GM18505 (cell line): ENCODE data around the gene DTD1.
"Not testable (repeated sequence)": the region's sequence is repeated elsewhere in the genome, so short reads cannot be mapped to it uniquely, and the experiment has no call there.

Experiments used
- ATAC-seq: cut with Tn5 transposase; IDR thresholded peaks from one replicate; pipeline ENCODE4 v1.9.1; 2021; ENCODE audit not compliant: unreplicated experiment
- POLR2A ChIP-seq: IDR thresholded peaks from 4 replicates; pipeline ENCODE4 v1.6.1; 2011; ENCODE audit warnings: borderline replicate concordance; ENCODE audit not compliant: insufficient read depth, insufficient read length; ENCODE audit errors: extremely low read depth

DTD1 gene

DNA sequence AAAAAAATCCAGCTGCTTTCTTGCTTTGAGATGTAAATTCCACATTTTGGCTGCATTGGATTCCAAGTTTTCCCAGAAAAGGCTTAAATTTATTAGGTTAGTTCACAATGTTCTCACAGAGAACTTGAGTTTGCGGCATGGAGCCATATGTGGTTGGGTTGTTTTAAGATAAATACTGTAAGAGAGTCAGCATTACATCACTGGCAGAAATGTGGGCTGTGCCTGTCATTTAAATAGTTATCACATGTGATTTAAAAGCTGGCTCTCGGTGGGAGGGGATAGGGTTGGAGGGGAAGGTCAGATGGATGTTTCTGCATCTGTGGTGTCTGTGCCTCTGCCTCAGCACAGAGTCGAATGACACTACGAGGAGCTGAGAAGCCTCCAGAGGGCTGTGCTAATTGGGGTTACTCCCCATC lies 151.9 kb downstream of the DTD1 start:
- no peak for TF ChIP-seq POLR2A
- ATAC-seq: no peak

DNA sequence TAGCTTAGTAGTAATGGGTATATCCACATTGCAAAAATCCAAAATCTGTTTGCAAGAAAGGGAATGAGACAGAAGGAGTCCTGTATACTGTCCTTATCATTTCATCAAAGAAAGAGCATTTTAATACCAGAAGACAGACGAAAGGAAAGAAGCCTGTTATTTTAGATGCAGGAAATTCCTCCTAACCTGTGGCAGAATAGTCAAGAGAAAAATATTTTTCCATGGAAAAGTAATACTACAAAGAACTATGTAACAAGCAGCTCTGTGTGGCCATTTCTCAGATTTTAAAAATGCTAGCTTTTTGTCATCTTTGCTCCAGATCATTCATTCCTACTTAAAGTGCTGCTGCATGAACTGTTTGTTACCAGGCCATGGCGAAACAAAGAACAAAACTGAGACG lies 152.9 kb downstream of the DTD1 start:
- no peak for ATAC-seq
- no peak for TF ChIP-seq POLR2A

DNA sequence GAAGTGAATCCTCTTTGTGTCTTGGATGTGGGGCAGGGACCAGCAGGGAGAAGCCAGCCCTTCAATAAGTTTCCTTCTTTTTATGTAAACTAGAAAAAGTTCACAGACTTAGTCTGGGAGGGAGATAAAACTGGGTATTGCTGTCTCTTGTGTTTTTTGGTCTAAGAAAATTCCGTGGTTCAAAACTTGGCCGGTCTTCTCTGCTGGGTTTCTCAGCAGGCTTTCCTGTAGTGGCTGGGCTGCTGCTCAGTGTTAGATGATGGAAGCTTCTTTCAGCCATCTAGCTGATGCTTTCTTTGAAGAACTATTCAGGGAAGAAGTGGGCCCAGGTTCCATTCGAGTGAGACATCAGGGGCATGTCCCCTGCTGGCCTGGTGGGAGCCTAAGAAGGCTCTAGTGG lies 155.0 kb downstream of the DTD1 start:
- ATAC-seq: no peak
- TF ChIP-seq POLR2A: no peak

DNA sequence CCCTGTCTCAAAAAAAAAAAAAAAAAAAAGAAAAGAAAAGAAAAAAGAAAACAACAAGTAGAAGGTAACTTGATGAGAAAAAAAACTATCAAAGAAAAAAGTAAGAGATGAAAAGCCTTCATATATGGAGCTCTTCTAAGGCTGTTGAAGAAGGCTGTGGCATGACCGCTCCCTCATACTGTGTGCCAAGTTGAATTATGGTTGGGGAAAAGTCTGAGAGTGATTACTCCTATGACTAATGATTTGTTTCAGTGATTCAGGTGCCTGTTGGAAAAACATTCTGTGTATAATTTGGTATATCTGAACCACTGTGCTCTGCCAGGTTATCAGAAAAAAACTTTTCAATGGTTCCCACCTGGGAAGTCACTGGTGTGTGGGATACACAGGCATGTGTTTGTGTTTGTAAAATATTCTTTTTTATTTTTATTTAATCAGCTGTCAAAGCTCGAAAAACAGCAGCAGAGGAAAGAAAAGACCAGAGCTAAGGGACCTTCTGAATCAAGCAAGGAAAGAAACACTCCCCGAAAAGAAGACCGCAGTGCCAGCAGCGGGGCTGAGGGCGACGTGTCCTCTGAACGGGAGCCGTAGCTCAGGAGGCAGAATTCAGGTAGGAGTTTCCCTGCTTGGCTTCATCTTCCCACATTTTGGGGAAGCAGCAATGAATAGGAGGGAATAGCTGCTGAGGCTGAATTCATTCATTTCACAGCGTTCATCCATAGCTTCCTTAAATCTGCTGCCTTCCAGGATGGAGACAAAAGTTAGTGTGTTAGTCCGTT lies 156.0 kb downstream of the DTD1 start:
- TF ChIP-seq POLR2A: no peak
- ATAC-seq: no peak

DNA sequence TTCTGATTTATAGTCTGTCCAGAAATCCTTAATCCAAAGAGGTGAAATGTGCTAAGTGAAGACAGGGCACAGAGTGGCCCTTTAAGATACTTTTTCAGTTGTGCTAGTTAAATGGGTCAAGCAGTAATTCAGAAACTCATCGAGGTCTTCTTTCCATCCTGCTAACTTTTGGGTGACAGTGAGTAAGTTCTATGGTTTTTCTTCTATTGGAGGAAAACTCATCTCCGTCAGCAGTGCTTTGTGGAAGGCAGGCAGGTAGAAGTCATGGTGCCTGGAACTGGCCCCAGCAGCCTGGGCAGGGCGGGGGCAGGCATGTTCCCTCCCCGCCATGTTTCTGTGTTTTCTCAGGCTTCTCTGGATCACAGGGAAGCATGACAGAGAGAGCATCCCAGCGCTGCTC lies 159.2 kb downstream of the DTD1 start:
- ATAC-seq: no peak
- no peak for TF ChIP-seq POLR2A

DNA sequence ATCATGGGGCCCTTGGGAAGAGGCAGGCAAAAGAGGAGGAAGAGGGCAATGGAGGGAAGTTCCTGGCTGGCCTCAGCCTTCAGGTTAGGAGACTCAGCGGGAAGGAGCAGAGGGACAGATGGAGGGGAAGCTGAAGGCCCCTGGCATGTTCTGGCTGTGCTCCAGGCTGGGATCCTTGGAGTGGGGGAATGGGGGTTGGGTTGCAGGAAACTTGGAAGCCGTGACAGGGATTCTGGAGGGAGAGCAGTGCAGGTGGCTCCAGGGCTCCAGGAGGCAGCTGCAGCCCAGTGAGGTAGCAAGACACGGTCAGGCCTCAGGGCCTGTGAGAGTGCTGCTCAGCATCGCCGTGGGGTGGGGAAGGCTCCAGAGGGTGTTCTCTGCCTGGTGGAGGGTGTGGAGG lies 161.1 kb downstream of the DTD1 start:
- no peak for ATAC-seq
- no peak for TF ChIP-seq POLR2A

DNA sequence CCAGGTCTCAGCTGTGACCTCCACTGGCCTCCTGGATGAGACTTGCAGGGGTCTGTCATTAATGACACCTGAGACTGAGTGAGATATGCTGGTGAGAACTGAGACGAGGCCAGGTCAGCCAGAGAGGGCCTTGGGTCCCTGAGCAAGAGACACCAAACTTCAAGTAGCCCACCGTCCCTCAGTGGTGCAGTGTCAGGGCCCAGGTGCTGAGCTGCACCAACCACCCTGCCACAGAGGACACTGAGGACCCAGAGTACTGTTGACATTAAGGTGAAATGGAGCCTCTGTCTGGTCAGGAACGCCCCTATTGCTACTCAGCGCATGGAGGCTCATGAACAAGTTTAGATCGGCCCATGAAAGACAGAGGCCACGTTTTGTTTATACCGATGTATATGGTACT lies 161.7 kb downstream of the DTD1 start:
- no peak for ATAC-seq
- TF ChIP-seq POLR2A: no peak

DNA sequence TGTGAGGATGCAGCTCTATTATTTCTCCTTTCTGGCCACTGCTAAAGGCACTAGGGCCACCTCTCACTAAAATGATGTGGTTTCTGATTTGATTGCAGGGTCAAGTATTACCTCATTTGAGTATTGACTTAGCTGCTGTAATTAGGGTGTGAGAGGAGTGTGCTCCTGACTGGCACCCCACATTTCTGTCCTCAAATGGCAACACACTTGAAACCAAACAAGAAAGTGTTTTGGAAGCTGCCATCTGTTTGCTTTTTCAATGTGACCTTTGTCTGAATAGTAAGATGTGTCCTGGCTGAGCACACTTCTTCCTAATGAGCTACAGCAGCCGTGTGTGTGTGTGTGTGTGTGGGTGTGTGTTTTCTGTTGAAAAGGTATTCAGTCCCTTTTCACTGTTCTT lies 162.9 kb downstream of the DTD1 start:
- ATAC-seq: no peak
- no peak for TF ChIP-seq POLR2A

DNA sequence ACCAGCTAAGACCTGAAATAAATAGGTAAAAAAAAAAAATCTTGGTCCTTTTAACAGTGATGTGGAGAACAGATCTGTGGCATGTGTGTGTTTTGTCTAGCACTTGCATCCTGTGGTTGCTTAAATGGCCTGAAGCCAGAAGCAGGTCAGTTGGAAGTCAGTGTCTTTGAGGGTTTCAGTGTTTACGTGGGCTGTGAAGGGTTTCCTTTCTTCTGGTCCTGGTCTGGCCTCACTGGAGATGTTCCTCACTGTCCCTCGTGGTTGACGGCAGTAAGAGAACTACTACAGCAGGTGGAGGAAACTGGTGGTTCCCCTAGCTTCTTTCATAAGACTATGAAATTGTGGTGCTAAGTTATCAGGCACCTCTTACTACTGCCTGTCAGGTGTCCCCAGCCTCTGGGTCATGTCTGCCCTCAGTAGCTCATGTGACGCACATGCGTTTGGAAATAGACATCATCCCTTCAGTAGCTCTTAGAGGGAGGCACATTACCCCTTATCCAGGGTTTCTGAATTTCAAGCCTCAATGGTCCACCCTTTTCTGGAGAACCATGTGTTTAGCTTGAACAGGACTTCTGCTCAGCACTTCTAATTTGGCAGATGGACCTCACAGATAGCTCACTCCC lies 166.3 kb downstream of the DTD1 start:
- peak; percentile 99 for ATAC-seq

DNA sequence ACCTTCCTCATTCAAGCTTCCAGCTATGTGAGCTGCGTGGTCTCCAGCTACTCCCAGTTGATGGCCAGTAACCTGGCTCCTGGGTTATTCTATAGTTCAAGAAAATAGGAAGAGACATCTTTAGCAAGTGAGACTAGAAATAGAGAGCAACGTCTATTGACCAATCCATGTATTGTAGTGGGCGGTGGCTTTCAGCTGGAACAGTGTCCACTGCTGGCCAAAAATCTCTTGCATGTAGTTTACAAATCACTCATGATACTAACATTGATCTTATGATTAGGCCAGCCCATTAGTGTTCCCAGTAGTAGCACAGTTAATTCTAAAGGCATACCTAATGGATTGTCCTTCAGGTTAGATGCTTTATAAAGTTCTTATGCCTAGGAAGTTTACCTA lies 166.8 kb downstream of the DTD1 start:
- no peak for ATAC-seq
- TF ChIP-seq POLR2A: no peak

More for the DNA sequence above, 166.3 kb downstream of the DTD1 start:
- no peak for TF ChIP-seq POLR2A

DNA sequence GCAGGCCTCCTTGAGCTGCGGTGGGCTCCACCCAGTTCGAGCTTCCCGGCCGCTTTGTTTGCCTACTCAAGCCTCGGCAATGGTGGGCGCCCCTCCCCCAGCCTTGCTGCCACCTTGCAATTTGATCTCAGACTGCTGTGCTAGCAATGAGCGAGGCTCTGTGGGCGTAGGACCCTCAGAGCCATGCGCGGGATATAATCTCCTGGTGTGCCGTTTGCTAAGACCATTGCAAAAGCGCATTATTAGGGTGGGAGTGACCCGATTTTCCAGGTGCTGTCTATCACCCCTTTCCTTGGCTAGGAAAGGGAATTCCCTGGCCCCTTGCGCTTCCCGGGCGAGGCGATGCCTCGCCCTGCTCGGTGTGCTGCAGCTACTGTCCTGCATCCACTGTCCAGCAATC lies 173.0 kb downstream of the DTD1 start:
- ATAC-seq: not testable (repeated sequence)

DNA sequence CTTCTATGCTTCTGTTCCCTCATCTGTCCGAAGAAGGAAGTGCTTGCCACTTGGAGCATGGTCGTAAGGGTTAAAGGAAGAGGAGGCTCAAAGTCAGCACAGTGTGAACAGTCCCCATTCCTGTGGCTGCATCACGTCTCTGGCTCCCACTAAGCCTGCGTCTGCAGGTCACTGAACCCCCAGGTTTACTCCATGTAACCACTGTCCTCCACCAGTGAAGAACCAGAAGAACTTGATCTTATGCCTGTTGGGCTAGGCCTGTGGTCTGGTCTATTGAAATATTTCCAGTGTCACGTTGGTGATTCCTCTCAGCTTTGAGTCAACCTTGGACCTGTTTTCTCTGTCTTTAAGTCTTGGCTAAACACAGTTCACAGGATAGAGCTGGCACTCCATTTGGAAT lies 179.8 kb downstream of the DTD1 start:
- no peak for ATAC-seq
- TF ChIP-seq POLR2A: no peak

DNA sequence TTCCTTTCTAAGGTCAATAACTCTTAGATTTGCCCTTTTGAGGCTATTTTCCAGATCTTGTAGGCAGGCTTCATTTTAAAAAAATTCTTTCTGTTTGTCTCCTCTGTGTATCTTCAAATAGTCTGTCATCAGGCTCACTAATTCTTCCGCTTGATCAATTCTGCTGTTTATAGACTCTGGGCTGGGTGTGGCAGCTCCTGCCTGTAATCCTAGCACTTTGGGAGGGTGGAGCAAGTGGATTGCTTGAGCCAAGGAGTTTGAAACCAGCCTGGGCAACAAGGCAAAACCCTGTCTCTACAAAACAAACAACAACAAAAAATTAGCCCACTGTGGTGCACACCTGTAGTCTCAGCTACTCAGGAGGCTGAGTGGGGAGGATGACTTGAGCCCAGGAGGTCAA lies 185.7 kb downstream of the DTD1 start:
- TF ChIP-seq POLR2A: no peak
- ATAC-seq: no peak

DNA sequence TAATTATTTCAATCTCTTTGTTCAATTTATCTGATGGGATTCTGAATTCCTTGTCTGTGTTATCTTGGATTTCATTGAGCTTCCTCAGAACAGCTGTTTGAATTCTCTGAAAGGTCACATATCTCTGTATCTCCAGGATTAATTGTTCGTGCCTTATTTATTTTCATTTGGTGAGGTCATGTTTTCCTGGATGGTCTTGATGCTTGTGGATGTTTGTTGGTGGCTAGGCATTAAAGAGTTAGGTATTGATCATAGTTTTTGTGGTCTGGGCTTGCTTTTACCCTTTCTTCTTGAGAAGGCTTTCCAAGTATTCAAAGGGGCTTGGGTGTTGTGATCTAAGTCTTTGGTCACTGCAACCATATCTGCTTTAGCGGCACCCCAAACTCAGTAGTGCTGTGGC lies 186.4 kb downstream of the DTD1 start:
- no peak for ATAC-seq
- no peak for TF ChIP-seq POLR2A
